GM10847 (cell line): ENCODE data around the gene DCP1A.

Experiments
- POLR2A ChIP-seq: IDR thresholded peaks from 2 replicates; pipeline ENCODE4 v1.6.1; 2011; ENCODE audit not compliant: insufficient read length; ENCODE audit errors: extremely low read depth

The DCP1A gene

GRCh38 chr3:53255775-53256703 is 91.3 kb downstream of the DCP1A start, which contains the start of gene TKT:
Gene TKT (minus strand): TSS chr3:53256022. CDS start chr3:53255942, 80 bp downstream.
- TF ChIP-seq POLR2A = peak; percentile 80

GRCh38 chr3:53255423-53255774 is 91.9 kb downstream of the DCP1A start:
- no peak for TF ChIP-seq POLR2A

GRCh38 chr3:53254509-53255422 is 92.6 kb downstream of the DCP1A start:
- no peak for TF ChIP-seq POLR2A

- no peak for TF ChIP-seq POLR2A
These were observed 93.4 kb downstream of the DCP1A start for GRCh38 chr3:53253707-53254508.

GRCh38 chr3:53252096-53252946 is 95.0 kb downstream of the DCP1A start:
- no peak for TF ChIP-seq POLR2A

GRCh38 chr3:53250881-53251605 is 96.3 kb downstream of the DCP1A start:
- no peak for TF ChIP-seq POLR2A

- no peak for TF ChIP-seq POLR2A
These were observed 96.9 kb downstream of the DCP1A start for GRCh38 chr3:53250453-53250852.

- TF ChIP-seq POLR2A = no peak
These were observed 99.2 kb downstream of the DCP1A start for GRCh38 chr3:53248161-53248560.

- no peak for TF ChIP-seq POLR2A
These were observed 99.7 kb downstream of the DCP1A start for GRCh38 chr3:53247619-53248018.

- TF ChIP-seq POLR2A = no peak
These were observed 103.1 kb downstream of the DCP1A start for GRCh38 chr3:53244271-53244670.

GRCh38 chr3:53243785-53244184 is 103.6 kb downstream of the DCP1A start:
- no peak for TF ChIP-seq POLR2A

- TF ChIP-seq POLR2A = no peak
These were observed 104.2 kb downstream of the DCP1A start for GRCh38 chr3:53243165-53243564.

- no peak for TF ChIP-seq POLR2A
These were observed 104.7 kb downstream of the DCP1A start for GRCh38 chr3:53242642-53243041.
